Left ventricle myocardium superior (tissue), 1 donor: ENCODE measurements around the gene SRSF4. TPM values are rescaled to one million over a fixed set of nuclear protein-coding genes. Genes with fewer than 3 reads are reported as not detected.
"Not testable (repeated sequence)": the region's sequence is repeated elsewhere in the genome, so short reads cannot be mapped to it uniquely, and the experiment has no call there.

Experiments
- ATAC-seq: fragments of 200-7000 bp; cut with Tn5 transposase; one replicate; pipeline ENCODE4 v1.9.1; 2020; ENCODE audit warnings: mild to moderate bottlenecking, moderate library complexity
- DNase-seq: peaks from one replicate; pipeline ENCODE4 v3.0.0-alpha.2; 2020
- intact Hi-C: fragments of 100-400 bp; cut with micrococcal nuclease; formaldehyde crosslinking; loops from one replicate; pipeline ENCODE4 v1.11.0; 2022
- total RNA-seq: library from RNA; stranded (reverse); fragmentation: NEBNext Ultra II Directional; extraction: Animal tissue kit (Norgen Biotek cat#: 25700); gene quantifications from one replicate; pipeline ENCODE4 v1.2.1, GENCODE V29; 2021
- donor health status: DM: no; HTN: yes; CAD: no; lungs with severe emphysema.

SRSF4 gene
- total RNA-seq, 1 donor from 2014 or later = 53.8 TPM

DNA sequence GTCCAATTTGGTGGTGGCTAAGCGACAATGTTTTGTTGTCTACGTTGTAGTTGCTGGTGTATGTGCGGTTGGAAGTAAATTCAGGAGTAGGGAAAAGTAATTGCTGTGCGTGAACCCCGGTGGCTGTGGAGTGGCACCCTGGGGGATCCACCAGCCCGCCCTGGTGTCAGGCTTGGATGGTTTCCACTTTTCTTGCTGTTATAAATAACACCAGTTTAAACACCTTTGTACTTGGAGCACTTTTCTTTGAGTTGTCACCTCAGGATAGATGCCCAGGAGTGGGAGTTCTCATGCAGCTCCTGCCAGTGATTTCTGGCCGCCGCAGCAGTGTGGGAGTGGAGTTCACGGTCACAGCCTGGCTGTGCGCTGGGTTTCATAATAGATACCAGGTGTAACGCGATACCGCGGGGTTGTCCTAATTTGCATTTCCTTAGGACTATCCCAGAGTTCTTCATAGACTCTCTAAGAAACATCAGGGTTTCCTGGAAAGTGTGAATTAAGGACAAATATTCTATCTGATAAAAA, 45.2 kb downstream of the SRSF4 start:
- intact Hi-C loops = no loop called here
- ATAC-seq (peak; percentile 55), DNase-seq (peak; percentile 52)

DNA sequence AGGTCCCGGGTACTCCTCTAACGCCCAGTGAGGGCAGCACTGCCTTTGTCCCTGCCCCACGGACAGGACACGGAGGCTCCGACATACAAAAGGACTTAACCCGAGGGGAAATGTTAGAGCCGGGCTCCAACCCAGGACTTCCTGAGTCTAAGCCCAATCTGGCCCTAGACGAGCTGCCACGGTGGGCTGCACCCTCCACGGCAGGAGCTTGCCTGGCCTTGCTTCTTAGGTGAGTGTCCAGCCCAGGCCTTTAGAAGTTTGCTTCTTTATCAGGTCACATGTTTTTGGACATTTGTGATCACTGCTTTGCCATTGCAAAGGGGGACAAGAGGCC, 47.0 kb downstream of the SRSF4 start:
- ATAC-seq = no peak
- intact Hi-C loops = no loop called here

GRCh38 chr1:29133861-29134694, 47.6 kb downstream of the SRSF4 start:
- peak; percentile 40 for ATAC-seq
- intact Hi-C loops = no loop called here
- DNase-seq = peak; percentile 51

More for the DNA sequence above, 47.0 kb downstream of the SRSF4 start:
- no peak for DNase-seq

DNA sequence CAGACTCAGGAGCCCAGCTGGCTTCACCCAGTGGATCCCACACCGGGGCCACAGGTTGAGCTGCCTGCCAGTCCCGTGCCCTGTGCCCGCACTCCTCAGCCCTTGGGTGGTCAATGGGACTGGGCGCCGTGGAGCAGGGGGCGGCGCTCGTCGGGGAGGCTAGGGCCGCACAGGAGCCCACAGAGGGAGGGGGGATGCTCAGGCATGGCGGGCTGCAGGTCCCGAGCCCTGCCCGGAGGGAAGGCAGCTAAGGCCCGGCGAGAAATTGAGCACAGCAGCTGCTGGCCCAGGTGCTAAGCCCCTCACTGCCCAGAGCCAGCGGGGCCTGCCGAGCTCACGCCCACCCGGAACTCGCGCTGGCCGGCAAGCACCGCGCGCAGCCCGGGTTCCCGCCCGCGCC, 50.6 kb downstream of the SRSF4 start:
- intact Hi-C loops, DNase-seq, ATAC-seq: not testable (repeated sequence)

- DNase-seq (no peak), ATAC-seq (no peak)
- intact Hi-C loops = no loop called here
Measured at GRCh38 chr1:29129916-29130315, 51.8 kb downstream of the SRSF4 start.

- ATAC-seq = no peak
- intact Hi-C loops = no loop called here
Measured at GRCh38 chr1:29128739-29129138, 53.0 kb downstream of the SRSF4 start.

GRCh38 chr1:29126198-29126597, 55.5 kb downstream of the SRSF4 start:
- ATAC-seq (no peak), DNase-seq (no peak)
- intact Hi-C loops = no loop called here

More at GRCh38 chr1:29128739-29129138, 53.0 kb downstream of the SRSF4 start:
- no peak for DNase-seq

GRCh38 chr1:29125788-29126187, 55.9 kb downstream of the SRSF4 start:
- ATAC-seq (no peak), DNase-seq (no peak)
- intact Hi-C loops = no loop called here

GRCh38 chr1:29125237-29125641, 56.5 kb downstream of the SRSF4 start:
- no peak for ATAC-seq
- intact Hi-C loops = no loop called here
- no peak for DNase-seq

- intact Hi-C loops = no loop called here
- ATAC-seq (peak; percentile 78), DNase-seq (peak; percentile 86)
Measured at GRCh38 chr1:29124366-29125236, 57.1 kb downstream of the SRSF4 start.

DNA sequence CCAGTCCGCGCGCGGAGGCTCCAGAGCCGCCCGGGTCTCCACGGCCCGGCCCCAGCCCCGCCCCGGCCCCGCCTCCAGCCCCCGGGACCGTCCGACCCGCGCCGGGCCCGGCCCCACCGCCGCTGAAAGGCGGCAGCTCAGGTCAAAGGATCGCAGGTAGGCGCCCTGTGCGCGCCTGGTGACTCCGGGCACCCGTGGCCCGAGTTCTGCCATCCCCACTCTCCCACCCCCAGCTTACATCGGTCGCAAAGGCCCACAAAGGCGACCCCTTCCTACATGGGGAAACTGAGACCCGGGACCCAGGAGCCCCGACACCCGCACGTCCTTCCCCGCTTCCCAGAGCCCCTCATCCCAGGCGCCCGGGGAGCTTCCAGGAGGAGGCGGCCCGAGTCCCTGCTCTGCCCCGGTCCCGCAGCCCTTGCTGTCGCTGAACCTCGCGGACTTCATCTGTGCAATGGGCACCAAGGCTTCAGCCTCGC, 57.8 kb downstream of the SRSF4 start, which contains the start of gene TMEM200B:
Gene TMEM200B (minus strand): TSS at position 17 of the 479 bp plus-strand sequence. CDS start 2,075 bp downstream, outside the sequence.
- ATAC-seq = peak; percentile 54
- DNase-seq = peak; percentile 49
- intact Hi-C loops = no loop called here

- intact Hi-C loops = no loop called here
- ATAC-seq (peak; percentile 3), DNase-seq (peak; percentile 55)
Measured at GRCh38 chr1:29123053-29123886, 58.4 kb downstream of the SRSF4 start.

GRCh38 chr1:29122682-29123052, 59.0 kb downstream of the SRSF4 start:
- intact Hi-C loops = no loop called here
- DNase-seq = peak; percentile 80
- peak; percentile 63 for ATAC-seq

DNA sequence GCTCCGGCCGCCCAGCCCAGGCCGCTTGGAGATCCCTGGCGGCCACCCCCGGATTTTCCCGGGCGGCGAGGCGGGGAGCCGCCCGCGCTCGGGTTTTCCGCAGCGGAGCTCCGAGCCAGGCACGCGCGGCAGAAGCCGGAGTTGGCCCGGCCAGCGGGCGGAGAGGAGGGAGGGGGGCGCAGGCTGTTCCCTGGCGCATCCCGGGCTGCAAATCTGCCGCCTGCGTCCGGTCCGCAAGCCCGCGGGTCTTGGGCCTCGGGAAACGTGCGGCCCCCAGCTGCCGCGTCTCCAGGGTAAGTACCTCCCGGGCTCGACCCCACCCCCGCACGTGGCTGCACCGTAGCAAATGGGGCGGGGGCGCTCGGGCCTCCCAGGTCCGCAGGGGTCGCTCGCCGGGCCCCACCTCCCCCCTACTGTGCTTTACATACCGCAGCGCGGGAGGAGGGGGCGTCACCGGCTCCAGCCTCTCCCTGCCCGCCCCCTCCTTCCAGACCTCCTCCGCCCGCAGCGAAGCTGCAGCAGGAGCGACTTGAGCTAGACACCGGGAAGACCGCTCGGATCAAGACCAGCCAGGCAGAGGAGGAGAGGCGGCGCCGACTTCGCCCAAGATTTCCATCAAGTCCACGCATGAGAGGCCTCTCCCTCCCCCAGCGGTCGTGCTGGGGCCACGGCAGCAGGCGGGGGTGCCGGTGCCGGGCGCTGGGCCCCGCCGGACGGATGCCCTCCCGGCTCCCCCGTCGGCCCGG, 59.6 kb downstream of the SRSF4 start:
- intact Hi-C loops = no loop called here
- DNase-seq (peak; percentile 56), ATAC-seq (peak; percentile 2)

GRCh38 chr1:29121516-29121935, 60.2 kb downstream of the SRSF4 start:
- intact Hi-C loops = no loop called here
- DNase-seq = no peak
- ATAC-seq = no peak

GRCh38 chr1:29120947-29121485, 60.7 kb downstream of the SRSF4 start:
- intact Hi-C loops = no loop called here
- ATAC-seq = no peak
- DNase-seq = peak; percentile 53

GRCh38 chr1:29120367-29120766, 61.3 kb downstream of the SRSF4 start:
- ATAC-seq (no peak), DNase-seq (no peak)
- intact Hi-C loops = no loop called here
